NOMO-1 (cell line): ENCODE data around the gene CYRIA.

ENCODE experiments used
- DNase-seq, 2 experiments: peaks; one replicate each; lab custom pipeline; 2025; ENCODE audit not compliant: unreplicated experiment in 2 of 2; lab: John Stamatoyannopoulos, UW

CYRIA gene

DNA sequence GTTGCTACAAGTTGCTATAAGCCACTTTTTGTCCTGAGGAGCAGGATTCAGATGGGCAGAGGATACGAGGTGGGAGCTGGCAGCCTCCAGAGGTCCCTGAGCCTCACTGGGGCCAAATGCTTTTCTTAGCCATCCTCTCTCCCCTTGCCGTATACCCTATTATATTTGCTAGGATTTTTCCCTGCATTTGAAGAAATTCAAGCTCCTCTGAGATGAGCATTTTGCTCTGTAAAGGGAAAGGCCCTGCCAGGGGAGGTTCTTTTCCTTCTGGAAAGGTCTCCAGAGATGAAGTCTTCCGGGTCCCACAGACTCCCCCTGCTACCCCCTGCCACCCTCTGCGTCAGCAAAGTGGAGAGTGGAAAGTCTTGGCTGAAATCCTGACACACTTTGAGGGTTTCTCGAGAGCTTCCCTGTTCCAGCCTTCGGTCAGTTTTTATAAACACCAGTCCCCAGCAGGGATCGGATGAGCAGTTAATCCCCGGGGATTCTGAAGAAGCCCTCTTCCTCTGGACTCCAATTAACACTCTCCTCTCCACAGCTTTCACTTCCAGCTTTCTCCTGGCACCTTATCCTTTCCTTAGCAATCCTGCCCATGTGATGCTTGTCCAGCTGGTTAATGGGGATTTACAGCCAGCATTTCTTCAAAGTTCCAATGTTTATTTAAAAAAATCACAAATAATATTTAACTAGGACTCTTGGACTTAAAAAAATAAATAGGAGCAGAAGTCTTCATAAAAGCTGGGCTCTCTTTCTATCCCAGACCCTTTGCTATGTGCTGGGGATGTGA lies 13.1 kb downstream of the CYRIA start:
- DNase-seq = no peak

DNA sequence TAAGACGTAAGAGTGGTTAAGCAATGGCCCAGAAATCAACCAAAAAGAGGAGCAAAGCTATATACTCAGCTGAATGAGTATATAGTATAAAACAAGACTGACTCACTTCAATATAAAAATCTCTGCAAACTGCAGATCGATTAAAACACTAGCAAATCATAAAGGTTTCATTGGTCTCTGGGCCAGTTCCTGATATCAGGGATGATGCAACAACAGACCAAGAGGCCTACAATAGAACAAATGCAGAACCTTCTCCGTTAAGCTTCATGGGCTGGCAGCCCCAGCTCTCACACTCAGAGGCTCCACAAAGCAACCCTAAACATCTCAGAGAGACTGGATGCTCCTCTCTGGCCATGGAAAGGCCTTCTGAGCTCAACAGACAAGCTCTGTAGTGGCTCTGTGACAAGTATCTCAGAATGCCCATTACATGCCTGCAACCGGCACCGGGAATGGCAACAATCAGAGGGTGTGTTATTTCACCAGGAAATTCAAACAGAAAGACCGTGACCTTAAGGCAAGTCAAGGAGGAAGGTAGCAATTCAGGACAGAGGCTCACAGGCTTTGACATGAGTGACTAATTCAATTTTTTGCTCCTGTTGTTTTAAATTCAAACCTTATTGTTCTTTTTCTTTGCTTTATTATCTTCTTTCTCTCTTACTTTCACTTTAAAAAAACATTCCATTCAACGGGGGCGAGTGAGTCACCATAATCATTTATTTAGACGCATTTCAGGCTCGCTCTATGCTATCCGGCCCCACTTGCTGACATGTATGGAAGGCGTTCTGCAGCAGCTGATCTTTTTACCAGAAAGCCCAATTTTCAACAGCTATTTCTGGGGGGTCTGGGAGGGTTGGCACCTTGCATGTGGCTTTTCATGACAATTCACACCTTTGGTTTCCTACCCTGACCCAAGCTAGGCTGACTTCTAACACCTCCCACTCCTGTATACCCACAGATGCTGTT lies 15.1 kb downstream of the CYRIA start:
- peak; percentile 50 to 79 for DNase-seq

GRCh38 chr2:16649353-16650286 lies 16.0 kb downstream of the CYRIA start:
- DNase-seq = no peak

DNA sequence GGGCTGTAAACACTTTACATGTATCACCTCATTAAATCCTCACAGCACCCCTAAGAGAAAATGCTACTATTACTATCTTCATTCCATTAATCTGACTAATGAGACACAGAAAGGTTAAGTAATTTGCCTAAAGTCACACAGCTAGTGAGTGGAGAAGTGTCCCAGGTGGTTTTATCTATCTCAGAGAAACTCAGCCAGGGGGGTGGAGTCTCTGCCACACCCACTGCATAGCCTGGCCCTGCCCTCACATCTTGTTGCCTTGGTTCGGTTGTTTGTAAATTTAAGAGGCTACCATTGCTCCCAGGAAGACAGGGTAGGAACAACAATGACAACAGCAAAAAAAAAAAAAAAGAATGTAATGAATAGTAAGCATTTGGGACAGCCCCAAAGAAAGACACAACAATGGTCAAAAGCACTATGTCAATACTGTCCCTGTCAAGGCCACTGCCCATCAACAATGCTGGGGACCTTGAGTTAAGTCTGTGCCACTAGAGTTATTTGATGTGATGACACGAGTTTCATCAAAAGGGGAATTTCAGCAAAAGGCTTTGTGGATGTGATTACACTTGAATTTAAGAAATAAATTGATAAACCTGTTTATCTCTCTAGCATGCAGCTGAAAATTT lies 17.5 kb downstream of the CYRIA start:
- DNase-seq = no peak

- no peak for DNase-seq
These were observed 19.7 kb downstream of the CYRIA start for GRCh38 chr2:16645775-16646559.

GRCh38 chr2:16645088-16645487 lies 20.5 kb downstream of the CYRIA start:
- no peak for DNase-seq

GRCh38 chr2:16644221-16644925 lies 21.3 kb downstream of the CYRIA start:
- DNase-seq = no peak

DNA sequence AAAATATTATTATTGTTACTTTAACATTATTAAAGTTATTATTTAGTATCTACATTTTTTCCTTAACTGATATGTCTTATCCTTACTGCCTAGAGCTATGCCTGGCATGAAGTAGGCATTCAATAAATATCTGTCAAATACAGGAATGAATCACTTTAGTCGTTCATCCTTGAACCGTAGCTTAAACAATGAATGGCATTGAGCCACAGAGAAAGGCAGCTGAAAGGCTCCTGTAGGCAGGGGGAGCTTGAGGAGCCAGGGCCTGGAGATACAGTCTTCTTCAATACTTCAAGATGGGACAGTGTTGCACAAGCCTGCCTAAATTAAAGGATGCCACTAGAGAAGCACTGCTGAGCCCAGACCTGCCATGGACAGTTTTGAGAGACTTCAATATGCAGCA lies 22.5 kb downstream of the CYRIA start:
- DNase-seq = no peak

DNA sequence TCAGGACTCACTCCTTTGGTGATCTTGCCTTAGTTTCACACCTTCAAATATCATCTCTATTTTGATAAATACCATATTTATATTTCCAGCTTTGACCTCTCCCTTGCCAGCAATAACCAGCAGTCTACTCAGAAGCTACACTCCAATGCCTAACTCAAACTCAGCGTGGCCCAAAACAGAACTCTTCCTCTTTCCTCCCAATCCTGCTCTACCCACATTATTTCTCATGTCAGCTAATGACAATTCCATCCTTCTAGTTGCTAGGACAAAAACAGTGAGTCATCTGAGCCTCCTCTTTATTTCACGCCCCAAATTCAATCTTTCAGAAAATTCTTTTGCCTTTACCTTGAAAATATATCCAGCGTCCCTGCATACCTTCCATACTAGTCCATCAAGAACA lies 23.5 kb downstream of the CYRIA start:
- DNase-seq = no peak

DNA sequence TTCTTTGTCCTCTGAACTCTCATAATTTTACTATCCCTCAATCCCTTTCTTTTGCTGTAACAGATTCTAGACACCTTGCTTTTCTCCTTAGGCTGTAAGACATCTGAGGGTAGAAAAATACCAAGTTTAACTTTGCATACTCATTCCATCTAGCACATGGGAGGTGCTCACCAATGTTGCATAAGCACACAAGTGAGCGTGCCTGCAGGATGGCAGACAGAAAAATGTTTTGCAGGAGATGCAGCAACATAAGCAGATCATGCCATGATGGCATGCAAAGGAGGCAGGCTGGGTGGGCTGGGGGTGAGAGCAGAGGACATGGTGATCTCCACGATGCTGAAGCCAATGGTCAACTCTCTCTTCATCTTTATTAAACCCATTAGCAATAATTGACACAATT lies 24.1 kb downstream of the CYRIA start:
- no peak for DNase-seq

DNA sequence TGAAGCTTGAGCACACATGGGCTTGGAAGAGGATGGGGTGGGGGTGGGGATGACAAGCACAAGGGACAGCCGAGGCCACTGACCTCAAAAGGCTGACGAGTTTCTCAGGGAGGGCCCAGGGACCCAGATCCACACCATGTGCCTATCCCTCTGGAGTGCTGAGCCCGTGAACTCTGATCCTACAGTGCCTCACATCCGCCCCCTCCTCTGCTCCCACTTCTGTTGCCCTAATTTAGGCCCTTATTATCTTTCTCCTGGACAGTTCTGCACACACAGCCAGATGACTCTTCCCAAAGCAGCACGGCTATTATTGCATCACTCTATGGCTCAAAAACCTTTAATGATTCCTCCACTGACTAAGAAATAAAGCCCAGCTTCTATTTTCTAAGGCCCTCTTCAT lies 24.8 kb downstream of the CYRIA start:
- no peak for DNase-seq

- DNase-seq = no peak
These were observed 25.5 kb downstream of the CYRIA start for GRCh38 chr2:16640001-16640700.

GRCh38 chr2:16639431-16639830 lies 26.2 kb downstream of the CYRIA start:
- no peak for DNase-seq

- DNase-seq = no peak
These were observed 26.7 kb downstream of the CYRIA start for GRCh38 chr2:16638946-16639345.

GRCh38 chr2:16637304-16637703 lies 28.3 kb downstream of the CYRIA start:
- DNase-seq = no peak

GRCh38 chr2:16635791-16636699 lies 29.6 kb downstream of the CYRIA start:
- DNase-seq = peak; percentile 79 to 91
